Cardiac fibroblast (primary cell): ENCODE measurements around the gene OGG1.

ENCODE experiments used
- DNase-seq, 2 donors: peaks; one replicate each; pipeline versions ENCODE4 v3.0.0 to v3.0.0-alpha.2; 2010; ENCODE audit warnings: low read depth in 2 of 2
- H3K4me3 ChIP-seq, 2 donors: replicated peaks in 1 of 2; 1 replicate in 1 of 2; 2 replicates in 1 of 2; pipeline ENCODE4 v1.5.1; 2011; ENCODE audit warnings: low read depth in 2 of 2, low read length in 2 of 2, mild to moderate bottlenecking in 2 of 2, moderate library complexity in 1 of 2
- CTCF ChIP-seq: IDR thresholded peaks from one replicate; pipeline ENCODE4 v1.5.1; 2011; ENCODE audit warnings: low read depth, mild to moderate bottlenecking, low read length, inconsistent platforms

The OGG1 gene

GRCh38 chr3:9704347-9705322, 45.1 kb upstream of the OGG1 start:
- no peak for TF ChIP-seq CTCF
- H3K4me3 ChIP-seq = peak overlapping the region; percentile 27 to 32
- peak; percentile 21 to 27 for DNase-seq

- H3K4me3 ChIP-seq = no peak overlapping the region
- no peak for DNase-seq
- TF ChIP-seq CTCF = no peak
These were observed 39.5 kb upstream of the OGG1 start for GRCh38 chr3:9710174-9710739.

- DNase-seq = no peak
- H3K4me3 ChIP-seq = no peak overlapping the region
- no peak for TF ChIP-seq CTCF
These were observed 37.3 kb upstream of the OGG1 start for GRCh38 chr3:9712415-9712814.

GRCh38 chr3:9713142-9713541, 36.6 kb upstream of the OGG1 start:
- no peak for TF ChIP-seq CTCF
- DNase-seq = no peak

GRCh38 chr3:9715136-9715535, 34.6 kb upstream of the OGG1 start:
- DNase-seq = no peak
- no peak overlapping the region for H3K4me3 ChIP-seq
- TF ChIP-seq CTCF = no peak

More at GRCh38 chr3:9713142-9713541, 36.6 kb upstream of the OGG1 start:
- H3K4me3 ChIP-seq = no peak overlapping the region

- TF ChIP-seq CTCF = peak; percentile 97
- peak; percentile 93 for DNase-seq
These were observed 33.9 kb upstream of the OGG1 start for GRCh38 chr3:9715764-9716437.

More at GRCh38 chr3:9715764-9716437, 33.9 kb upstream of the OGG1 start:
- no peak overlapping the region for H3K4me3 ChIP-seq
